Fibroblast of skin of abdomen (primary cell): ENCODE results near the gene CDCA5.

ENCODE experiments used
- DNase-seq: peaks from one replicate; pipeline ENCODE4 v3.0.0-alpha.2; 2013

Gene CDCA5

DNA sequence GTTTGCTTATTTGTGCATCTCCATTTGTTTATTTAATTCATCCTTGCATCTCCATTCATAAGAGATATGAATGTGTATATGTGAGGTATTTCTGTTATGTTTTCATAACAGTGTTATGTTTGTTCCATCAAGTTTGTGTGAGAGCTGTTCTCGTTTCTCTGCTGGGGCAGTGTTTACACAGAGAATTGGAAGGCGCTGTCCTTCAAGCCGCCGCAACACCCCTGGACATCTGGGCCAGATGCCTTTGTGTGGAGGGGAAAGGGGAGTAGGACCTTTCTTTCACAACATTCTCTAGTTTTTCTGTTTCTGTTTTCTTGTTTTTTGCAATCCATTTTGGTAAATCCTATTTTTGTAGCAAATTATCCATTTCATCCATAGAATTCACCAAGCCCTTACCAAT is 20.8 kb upstream of the CDCA5 start:
- no peak for DNase-seq

- no peak for DNase-seq
Observed at GRCh38 chr11:65103476-65103875, 19.6 kb upstream of the CDCA5 start.

DNA sequence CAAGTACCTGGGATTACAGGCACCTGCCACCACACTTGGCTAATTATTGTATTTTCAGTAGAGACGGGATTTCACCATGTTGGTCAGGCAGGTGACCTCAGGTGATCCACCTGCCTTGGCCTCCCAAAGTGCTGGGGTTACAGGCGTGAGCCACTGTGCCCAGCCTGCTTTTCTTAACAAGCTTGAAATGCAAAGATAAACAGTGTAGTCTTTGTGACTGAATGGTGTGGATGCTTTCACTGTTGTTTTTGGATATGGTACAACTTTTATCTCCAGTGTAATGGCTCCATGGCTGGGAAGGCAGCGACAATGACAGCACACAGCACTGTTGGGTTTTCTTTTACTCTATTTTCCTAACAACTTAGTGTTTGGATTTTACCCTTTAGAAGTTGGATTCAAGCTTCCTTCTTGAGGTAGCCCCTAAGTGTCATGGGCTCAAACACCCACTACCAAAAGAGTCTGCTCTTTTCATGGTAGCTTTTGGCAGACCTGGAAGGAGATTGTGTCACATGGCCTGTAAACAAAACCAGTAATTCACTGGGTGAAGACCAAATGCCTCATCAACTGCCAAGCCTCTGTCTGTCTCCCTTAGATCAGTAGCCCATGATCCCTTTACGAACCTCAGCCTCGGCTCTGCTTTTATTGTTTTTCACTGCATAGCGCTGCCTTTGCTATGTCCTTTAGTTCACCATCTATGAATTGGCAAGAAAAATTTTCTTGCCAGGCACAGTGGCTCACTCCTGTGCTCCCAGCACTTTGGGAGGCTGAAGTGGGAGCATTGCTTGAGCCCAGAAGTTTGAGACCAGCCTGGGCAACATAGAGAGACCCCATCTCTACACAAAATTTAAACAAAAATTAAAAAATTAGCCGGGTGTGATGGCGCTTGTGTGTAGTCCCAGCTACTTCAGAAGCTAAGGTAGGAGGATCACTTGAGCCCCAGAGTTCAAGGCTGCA is 18.6 kb upstream of the CDCA5 start:
- DNase-seq = no peak

GRCh38 chr11:65100674-65101350 is 17.0 kb upstream of the CDCA5 start:
- DNase-seq = no peak

GRCh38 chr11:65096926-65097325 is 13.1 kb upstream of the CDCA5 start:
- DNase-seq = no peak

- DNase-seq = peak; percentile 89
Observed at GRCh38 chr11:65095974-65096806, 12.3 kb upstream of the CDCA5 start, which contains the start of gene VPS51. TSS of gene VPS51 (plus strand) at chr11:65096214. CDS start at chr11:65096251, 37 bp downstream.

GRCh38 chr11:65095427-65095826 is 11.6 kb upstream of the CDCA5 start:
- DNase-seq = no peak

GRCh38 chr11:65090628-65091027 is 6.8 kb upstream of the CDCA5 start:
- DNase-seq = no peak

- DNase-seq = no peak
Observed at GRCh38 chr11:65089621-65090020, 5.8 kb upstream of the CDCA5 start.

GRCh38 chr11:65087827-65088226 is 4.0 kb upstream of the CDCA5 start:
- no peak for DNase-seq

DNA sequence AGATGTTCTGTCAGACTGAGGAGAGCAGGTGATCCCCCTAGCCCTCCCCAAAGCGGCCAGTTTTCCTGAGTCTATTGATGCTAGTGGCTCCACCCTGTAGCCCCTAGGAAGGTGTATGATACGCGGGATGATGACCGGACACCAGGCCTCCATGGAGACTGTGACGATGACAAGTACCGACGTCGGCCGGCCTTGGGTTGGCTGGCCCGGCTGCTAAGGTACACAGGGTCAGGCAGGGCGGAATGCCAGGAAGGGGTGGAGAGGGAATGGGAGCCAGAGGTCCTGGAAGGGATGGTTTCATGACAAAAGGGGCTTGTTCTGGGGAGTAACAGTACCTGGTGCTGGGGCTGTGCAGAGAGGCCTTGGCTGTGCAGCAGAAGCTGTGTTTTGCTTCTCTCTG is 3.4 kb upstream of the CDCA5 start:
- DNase-seq = no peak

DNA sequence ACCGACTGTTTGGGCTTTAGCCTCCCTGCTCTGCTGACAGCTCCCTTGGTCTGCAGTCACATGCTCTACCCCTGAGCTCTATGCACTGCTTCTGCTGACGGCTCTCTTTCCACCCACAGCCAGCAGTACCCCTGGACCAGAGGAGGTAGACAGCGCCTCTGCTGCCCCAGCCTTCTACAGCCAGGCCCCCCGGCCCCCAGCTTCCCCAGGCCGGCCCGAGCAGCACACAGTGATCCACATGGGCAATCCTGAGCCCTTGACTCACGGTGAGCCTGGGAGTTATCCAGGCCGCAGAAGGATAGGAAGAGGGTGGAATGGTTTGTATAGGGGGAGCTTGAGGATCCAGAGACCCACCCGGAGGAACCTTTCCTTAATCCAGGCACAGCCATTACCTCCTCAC is 3.0 kb upstream of the CDCA5 start:
- no peak for DNase-seq

GRCh38 chr11:65085446-65085845 is 1.6 kb upstream of the CDCA5 start:
- DNase-seq = no peak

- no peak for DNase-seq
Observed at GRCh38 chr11:65084598-65085375, 947 bp upstream of the CDCA5 start.

DNA sequence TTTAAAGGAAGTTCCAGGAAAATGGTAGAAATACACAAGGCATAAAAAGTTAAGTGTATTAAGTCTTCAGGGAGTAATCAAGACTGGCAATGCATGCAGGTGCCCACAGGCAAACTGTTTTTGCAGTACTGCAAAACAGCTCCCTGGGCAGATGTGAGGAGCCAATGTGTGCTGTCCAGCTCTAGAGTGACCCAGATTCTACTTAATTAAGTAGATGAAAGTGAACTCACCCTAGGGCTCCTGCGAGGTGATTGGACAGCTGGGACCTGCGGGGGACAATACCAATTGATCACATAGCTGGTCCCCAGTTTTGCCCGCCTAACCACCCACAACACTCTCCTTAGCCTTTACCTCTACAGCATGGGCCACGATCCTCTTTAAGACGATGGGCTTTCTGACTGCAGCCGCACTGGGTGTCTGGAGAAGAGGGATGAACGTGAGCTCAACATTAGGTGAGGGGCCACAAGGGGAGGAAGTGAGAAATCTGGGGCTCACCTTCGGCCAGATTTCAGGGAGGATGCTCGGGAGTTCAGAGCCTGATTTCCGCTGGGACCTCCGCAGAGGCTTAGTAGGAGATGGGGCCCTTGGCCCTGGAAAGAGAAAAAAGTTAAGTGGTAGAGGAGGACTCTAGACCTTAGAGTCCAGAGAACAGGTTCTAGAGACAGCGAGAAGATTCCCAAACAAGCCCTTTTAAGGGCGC is 556 bp downstream of the CDCA5 start:
- DNase-seq = no peak

DNA sequence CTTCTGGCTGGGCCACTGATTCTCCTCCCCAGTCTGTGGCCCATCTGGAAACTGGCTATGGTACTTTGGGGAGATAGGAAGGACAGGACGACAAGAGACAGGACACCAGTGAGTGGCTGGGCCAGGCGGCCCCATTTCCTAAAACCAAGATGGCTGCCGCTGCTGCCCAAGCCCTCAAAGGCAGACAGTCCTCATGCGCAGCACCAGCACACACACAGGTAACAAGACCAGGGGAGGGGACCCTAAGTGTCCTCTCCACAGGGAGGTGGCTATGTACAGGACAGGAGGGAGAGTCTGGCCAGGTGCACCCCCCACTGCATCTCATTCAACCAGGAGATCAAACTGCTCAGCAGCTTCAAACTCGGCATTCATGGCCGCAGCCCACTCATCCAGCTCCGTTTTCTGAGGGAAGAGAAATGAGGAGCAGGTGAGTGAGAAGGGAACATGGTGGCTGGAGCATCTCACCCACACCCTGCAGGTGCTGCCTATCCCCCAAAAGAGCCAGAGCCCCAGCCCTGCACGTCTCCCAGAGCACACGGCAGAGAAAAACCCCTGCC is 5.0 kb downstream of the CDCA5 start:
- DNase-seq = no peak

- peak; percentile 12 for DNase-seq
Observed at GRCh38 chr11:65078151-65078550, 5.7 kb downstream of the CDCA5 start.

- DNase-seq = no peak
Observed at GRCh38 chr11:65077451-65077850, 6.4 kb downstream of the CDCA5 start.

GRCh38 chr11:65072631-65072966 is 11.2 kb downstream of the CDCA5 start:
- no peak for DNase-seq

- no peak for DNase-seq
Observed at GRCh38 chr11:65071907-65072630, 11.8 kb downstream of the CDCA5 start.

DNA sequence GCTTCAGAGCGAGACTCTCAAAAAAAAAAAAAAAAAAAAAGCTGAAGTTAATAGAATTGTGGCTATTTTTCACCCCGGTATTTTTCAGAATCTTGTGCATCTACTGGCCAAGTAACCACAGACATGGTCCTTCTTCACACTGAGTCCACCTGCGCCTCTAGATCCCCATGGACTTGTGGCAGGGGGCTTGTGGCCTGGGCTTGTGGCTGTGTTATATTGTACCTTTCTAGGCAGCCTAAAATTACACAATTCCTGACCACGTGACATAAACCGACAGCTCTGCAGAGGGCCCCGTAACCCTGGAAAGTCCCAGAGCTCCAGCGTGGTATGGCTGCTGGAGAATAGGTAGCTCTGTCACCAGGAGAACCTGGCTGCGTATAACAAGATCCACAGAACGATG is 14.6 kb downstream of the CDCA5 start:
- DNase-seq = no peak
